Mucosa of stomach (tissue), 1 donor: ENCODE results near the gene SLCO3A1.

Experiments used
- H3K27me3 ChIP-seq: one replicate; pipeline ENCODE4 v1.7.0; 2013; ENCODE audit warnings: mild to moderate bottlenecking, low read length; ENCODE audit not compliant: control insufficient read depth, insufficient read depth
- H3K36me3 ChIP-seq: one replicate; pipeline ENCODE4 v1.7.0; 2013; ENCODE audit warnings: low read length; ENCODE audit not compliant: control insufficient read depth, insufficient read depth
- H3K4me1 ChIP-seq: one replicate; pipeline ENCODE4 v1.7.0; 2013; ENCODE audit warnings: mild to moderate bottlenecking, low read length; ENCODE audit not compliant: control insufficient read depth, insufficient read depth
- H3K4me3 ChIP-seq: one replicate; pipeline ENCODE4 v1.7.0; 2013; ENCODE audit warnings: low read length
- H3K9ac ChIP-seq: one replicate; pipeline ENCODE4 v1.7.0; 2013; ENCODE audit warnings: mild to moderate bottlenecking, low read length, moderate library complexity
- H3K9me3 ChIP-seq: one replicate; pipeline ENCODE4 v1.7.0; 2013; ENCODE audit warnings: mild to moderate bottlenecking, low read length, moderate library complexity; ENCODE audit not compliant: control insufficient read depth
- donor health status: Pancreatic carcinoma.

Gene SLCO3A1

GRCh38 chr15:92101708-92102394, 248.3 kb downstream of the SLCO3A1 start:
- Histone ChIP-seq H3K9me3 (no peaks in the 10 kb centered on the region), H3K4me3 (no peak overlapping the region), H3K27me3 (no peaks in the 10 kb centered on the region), H3K4me1 (no peaks in the 10 kb centered on the region), H3K9ac (no peak overlapping the region), H3K36me3 (no peaks in the 10 kb centered on the region)

- no peaks in the 10 kb centered on the region for H3K27me3 ChIP-seq
These were observed 248.9 kb downstream of the SLCO3A1 start for GRCh38 chr15:92102395-92102755.

GRCh38 chr15:92104072-92104471, 250.6 kb downstream of the SLCO3A1 start:
- no peak overlapping the region for H3K4me3 ChIP-seq
- no peaks in the 10 kb centered on the region for H3K9me3 ChIP-seq
- no peaks in the 10 kb centered on the region for H3K27me3 ChIP-seq
- H3K9ac ChIP-seq, result no peak overlapping the region
- H3K4me1 ChIP-seq, result no peaks in the 10 kb centered on the region
- H3K36me3 ChIP-seq, result no peaks in the 10 kb centered on the region

More at GRCh38 chr15:92102395-92102755, 248.9 kb downstream of the SLCO3A1 start:
- Histone ChIP-seq H3K9me3 (no peaks in the 10 kb centered on the region), H3K9ac (no peak overlapping the region), H3K4me1 (no peaks in the 10 kb centered on the region), H3K4me3 (no peak overlapping the region), H3K36me3 (no peaks in the 10 kb centered on the region)

GRCh38 chr15:92105611-92106010, 252.1 kb downstream of the SLCO3A1 start:
- Histone ChIP-seq H3K36me3 (no peaks in the 10 kb centered on the region), H3K4me1 (no peaks in the 10 kb centered on the region), H3K9ac (no peak overlapping the region), H3K9me3 (no peaks in the 10 kb centered on the region), H3K27me3 (no peaks in the 10 kb centered on the region), H3K4me3 (no peak overlapping the region)

GRCh38 chr15:92107510-92107909, 254.0 kb downstream of the SLCO3A1 start:
- H3K9ac ChIP-seq, result no peak overlapping the region
- no peaks in the 10 kb centered on the region for H3K27me3 ChIP-seq
- H3K4me1 ChIP-seq, result no peaks in the 10 kb centered on the region
- H3K4me3 ChIP-seq, result no peak overlapping the region
- no peaks in the 10 kb centered on the region for H3K36me3 ChIP-seq
- no peaks in the 10 kb centered on the region for H3K9me3 ChIP-seq

- H3K9ac ChIP-seq, result no peak overlapping the region
- H3K27me3 ChIP-seq, result no peaks in the 10 kb centered on the region
- H3K36me3 ChIP-seq, result no peaks in the 10 kb centered on the region
- no peaks in the 10 kb centered on the region for H3K4me1 ChIP-seq
- H3K9me3 ChIP-seq, result no peaks in the 10 kb centered on the region
- no peak overlapping the region for H3K4me3 ChIP-seq
These were observed 255.8 kb downstream of the SLCO3A1 start for GRCh38 chr15:92109191-92109873.

- Histone ChIP-seq H3K4me3 (no peak overlapping the region), H3K9ac (no peak overlapping the region), H3K9me3 (no peaks in the 10 kb centered on the region), H3K4me1 (no peaks in the 10 kb centered on the region), H3K36me3 (no peaks in the 10 kb centered on the region), H3K27me3 (no peaks in the 10 kb centered on the region)
These were observed 257.8 kb downstream of the SLCO3A1 start for GRCh38 chr15:92111291-92111690.

GRCh38 chr15:92111751-92112150, 258.2 kb downstream of the SLCO3A1 start:
- Histone ChIP-seq H3K9ac (no peak overlapping the region), H3K27me3 (no peaks in the 10 kb centered on the region), H3K36me3 (no peaks in the 10 kb centered on the region), H3K4me3 (no peak overlapping the region), H3K4me1 (no peaks in the 10 kb centered on the region), H3K9me3 (no peaks in the 10 kb centered on the region)

GRCh38 chr15:92112180-92112579, 258.7 kb downstream of the SLCO3A1 start:
- H3K4me3 ChIP-seq, result no peak overlapping the region
- H3K9me3 ChIP-seq, result no peaks in the 10 kb centered on the region
- no peak overlapping the region for H3K9ac ChIP-seq
- H3K4me1 ChIP-seq, result no peaks in the 10 kb centered on the region
- no peaks in the 10 kb centered on the region for H3K36me3 ChIP-seq
- no peaks in the 10 kb centered on the region for H3K27me3 ChIP-seq

GRCh38 chr15:92112711-92113110, 259.2 kb downstream of the SLCO3A1 start:
- H3K27me3 ChIP-seq, result no peaks in the 10 kb centered on the region
- H3K36me3 ChIP-seq, result no peaks in the 10 kb centered on the region
- no peak overlapping the region for H3K4me3 ChIP-seq
- no peaks in the 10 kb centered on the region for H3K9me3 ChIP-seq
- H3K9ac ChIP-seq, result no peak overlapping the region
- no peaks in the 10 kb centered on the region for H3K4me1 ChIP-seq

GRCh38 chr15:92113832-92114231, 260.3 kb downstream of the SLCO3A1 start:
- Histone ChIP-seq H3K9me3 (no peaks in the 10 kb centered on the region), H3K4me1 (no peaks in the 10 kb centered on the region), H3K27me3 (no peaks in the 10 kb centered on the region), H3K9ac (no peak overlapping the region), H3K4me3 (no peak overlapping the region), H3K36me3 (no peaks in the 10 kb centered on the region)

- no peaks in the 10 kb centered on the region for H3K27me3 ChIP-seq
- H3K4me3 ChIP-seq, result no peak overlapping the region
- H3K9ac ChIP-seq, result no peak overlapping the region
- no peaks in the 10 kb centered on the region for H3K36me3 ChIP-seq
- no peaks in the 10 kb centered on the region for H3K4me1 ChIP-seq
- no peaks in the 10 kb centered on the region for H3K9me3 ChIP-seq
These were observed 262.3 kb downstream of the SLCO3A1 start for GRCh38 chr15:92115834-92116233.
